ENCODE results near the gene CSKMT.
"Not testable (repeated sequence)": the region's sequence is repeated elsewhere in the genome, so short reads cannot be mapped to it uniquely, and the experiment has no call there.

The CSKMT gene

DNA sequence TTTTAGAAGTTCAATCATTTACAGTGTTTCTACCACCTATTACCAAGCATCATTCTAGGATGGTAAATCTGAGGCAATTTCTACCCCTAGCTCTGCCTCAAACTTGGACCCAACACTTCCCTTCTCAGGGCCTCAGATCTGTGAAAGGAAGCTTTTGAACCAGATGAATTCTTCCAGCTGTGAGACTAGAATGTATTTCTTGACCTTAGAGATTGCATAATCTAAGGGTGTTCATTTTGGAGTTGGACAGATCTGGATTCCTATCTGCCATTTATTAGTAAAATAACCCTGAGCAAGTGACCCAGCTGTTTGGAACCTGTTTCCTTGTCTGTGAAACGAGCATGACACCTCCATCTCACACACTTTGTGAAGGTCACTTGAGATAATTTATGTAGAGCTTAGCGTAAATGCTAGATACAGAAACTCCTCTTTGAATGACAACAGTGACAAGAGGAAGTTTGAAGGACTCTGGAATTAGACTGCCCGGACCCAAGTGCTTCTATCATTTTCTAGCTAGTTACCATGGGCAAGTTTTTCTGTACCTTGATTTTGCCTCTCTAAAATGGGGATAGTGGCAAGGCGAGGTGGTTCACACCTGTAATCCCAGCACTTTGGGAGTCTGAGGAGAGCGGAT, 8.2 kb upstream of the CSKMT start:
- DNase-seq (ENCODE audit: low read depth, low spot score), result no peak

DNA sequence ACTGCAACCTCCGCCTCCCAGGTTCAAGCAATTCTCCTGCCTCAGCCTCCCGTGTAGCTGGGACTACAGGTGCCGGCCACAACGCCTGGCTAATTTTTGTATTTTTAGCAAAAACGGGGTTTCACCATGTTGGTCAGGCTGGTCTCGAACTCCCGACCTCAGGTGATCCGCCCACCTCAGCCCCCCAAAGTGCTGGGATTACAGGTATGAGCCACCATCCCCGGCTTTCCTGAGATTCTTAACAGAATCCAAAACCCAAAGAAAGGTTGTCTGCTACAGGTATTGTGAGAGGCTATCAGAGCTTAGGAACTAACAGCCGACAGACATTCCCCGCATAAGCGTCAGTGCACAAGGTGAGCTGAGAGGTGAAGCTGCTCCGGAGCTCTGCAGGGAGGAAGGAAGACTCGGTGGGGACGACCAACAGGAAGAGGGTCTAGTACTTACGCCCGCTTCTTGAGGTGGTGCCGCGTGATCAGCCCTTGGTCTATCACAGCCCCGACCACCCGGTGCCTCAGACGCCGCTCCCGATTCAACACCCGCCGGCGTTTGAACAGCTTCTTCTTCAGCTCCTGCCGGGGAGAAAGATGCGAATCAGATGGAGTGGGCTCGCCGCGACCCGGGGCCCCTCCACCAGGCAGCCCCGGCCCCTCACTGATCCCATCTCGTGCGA, 572 bp upstream of the CSKMT start:
- DNase-seq (ENCODE audit: low read depth, low spot score), result no peak

DNA sequence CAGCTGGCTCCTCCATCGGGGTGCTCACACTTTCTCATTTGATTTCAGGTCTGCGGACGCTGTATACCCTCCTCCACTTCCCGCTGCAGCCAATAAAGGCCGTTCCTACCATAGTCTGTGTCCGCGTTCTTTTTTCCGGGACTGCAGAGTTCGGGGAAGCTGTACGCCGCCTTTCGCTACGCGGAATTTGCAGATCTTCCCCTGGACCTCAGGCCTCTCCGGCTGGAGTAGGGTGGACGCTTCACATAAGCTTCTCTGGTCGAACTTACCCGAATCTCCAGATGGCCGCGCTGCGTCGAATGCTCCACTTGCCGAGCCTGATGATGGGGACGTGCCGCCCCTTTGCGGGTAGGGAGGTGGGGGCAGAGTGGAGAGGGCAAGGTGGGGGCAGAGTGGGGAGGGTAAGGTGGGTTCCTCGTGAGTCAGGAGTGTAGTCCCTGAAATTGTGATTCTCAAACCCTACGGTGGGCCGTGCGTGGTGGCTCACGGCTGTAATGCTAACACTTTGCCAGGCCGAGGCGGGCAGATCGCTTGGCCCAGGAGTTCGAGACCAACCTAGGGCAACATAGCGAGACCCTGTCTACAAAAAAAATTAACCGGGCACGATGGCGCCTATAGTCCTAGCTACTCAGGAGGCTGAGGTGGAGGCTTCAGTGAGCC, 617 bp downstream of the CSKMT start:
- no peak for DNase-seq (ENCODE audit: low read depth, low spot score)

DNA sequence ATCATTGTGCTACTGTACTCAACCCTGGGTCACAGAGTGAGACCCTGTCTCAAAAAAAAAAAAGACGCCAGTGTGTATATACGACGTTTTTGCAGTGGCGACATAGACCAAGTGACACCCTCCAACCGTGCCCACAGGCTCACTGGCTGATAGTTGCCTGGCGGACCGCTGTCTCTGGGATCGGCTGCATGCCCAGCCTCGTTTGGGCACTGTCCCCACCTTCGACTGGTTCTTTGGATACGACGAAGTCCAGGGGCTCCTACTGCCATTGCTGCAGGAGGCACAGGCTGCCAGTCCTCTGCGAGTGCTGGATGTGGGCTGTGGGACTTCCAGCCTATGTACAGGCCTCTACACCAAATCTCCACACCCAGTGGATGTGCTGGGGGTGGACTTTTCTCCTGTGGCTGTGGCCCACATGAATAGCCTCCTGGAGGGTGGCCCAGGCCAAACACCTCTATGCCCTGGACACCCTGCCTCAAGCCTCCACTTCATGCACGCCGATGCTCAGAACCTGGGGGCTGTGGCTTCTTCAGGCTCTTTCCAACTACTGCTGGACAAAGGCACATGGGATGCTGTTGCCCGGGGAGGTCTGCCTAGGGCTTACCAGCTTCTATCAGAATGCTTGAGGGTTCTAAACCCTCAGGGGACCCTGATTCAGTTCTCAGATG, 1.3 kb downstream of the CSKMT start:
- no peak for DNase-seq (ENCODE audit: low read depth, low spot score)

DNA sequence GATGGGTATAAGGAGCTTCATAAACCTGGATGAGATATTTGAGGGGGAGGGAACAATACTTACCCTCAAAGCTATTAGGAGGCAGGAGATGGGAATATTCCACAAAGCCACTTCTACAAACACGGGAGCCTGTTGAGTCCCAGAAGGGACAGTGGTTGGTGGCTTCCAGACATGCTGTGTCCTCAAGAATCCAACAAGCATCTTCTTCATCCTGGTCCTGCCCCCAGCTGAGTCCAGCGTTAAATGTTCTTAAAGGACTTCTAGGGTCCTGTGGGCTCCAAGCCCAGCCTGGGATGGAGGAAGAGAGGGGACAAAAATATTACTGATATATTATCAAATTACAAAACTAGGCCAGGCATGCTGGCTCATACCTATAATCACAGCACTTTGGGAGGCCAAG, 2.3 kb downstream of the CSKMT start:
- no peak for DNase-seq (ENCODE audit: low read depth, low spot score)

DNA sequence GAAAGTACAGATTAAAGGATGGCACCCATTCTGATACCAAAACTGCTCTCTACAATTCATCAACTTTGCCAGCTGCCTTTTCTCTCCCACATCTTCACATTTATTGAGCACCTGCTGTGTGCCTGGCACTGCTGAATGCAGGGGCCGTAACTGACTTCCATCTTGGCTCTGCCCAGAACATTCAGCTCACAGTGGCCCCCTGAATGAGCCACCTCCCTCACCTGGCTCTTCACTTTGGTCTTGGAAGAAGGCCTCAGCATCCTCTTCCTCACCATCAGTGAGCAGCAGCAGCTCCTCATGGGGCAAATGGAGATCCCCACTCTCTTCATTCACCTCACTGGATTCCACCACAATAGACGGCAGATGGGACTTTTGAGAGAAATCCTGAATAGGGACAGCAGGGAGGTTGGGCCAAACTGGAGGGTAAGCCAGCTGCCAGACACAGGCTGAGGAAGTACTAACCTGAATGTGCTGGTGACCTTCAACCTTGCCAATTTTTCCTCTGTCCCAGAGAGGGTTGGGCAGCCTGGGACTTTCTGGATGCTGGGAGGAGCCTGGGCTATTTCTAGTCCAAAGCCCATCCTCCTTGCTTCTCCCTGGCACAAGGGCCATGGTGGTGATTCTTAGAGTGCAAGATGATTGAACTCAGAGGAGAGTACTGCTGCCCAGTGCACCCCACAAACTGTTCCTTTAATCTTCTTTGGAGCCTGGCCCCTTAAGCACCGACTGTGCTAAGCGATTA, 4.5 kb downstream of the CSKMT start:
- DNase-seq (ENCODE audit: low read depth, low spot score), result no peak

DNA sequence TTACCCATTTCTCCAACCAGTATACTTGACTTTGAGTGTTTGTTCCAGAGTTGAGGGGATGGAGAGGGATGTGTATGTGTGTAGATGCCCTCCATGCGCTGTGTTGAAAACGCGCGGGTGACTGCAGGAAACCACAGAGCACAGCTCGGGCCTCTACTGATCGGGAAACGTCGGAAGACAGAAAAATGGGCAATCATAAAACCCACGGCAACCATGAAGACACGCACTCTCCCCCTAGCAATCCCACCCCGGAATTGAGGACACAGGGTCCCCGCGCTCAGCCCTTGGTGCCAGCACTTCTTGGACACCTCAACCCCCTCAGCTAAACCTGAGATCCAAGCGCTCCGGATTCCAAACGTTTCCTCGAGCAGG, 6.1 kb downstream of the CSKMT start:
- DNase-seq (ENCODE audit: low read depth, low spot score), result no peak

DNA sequence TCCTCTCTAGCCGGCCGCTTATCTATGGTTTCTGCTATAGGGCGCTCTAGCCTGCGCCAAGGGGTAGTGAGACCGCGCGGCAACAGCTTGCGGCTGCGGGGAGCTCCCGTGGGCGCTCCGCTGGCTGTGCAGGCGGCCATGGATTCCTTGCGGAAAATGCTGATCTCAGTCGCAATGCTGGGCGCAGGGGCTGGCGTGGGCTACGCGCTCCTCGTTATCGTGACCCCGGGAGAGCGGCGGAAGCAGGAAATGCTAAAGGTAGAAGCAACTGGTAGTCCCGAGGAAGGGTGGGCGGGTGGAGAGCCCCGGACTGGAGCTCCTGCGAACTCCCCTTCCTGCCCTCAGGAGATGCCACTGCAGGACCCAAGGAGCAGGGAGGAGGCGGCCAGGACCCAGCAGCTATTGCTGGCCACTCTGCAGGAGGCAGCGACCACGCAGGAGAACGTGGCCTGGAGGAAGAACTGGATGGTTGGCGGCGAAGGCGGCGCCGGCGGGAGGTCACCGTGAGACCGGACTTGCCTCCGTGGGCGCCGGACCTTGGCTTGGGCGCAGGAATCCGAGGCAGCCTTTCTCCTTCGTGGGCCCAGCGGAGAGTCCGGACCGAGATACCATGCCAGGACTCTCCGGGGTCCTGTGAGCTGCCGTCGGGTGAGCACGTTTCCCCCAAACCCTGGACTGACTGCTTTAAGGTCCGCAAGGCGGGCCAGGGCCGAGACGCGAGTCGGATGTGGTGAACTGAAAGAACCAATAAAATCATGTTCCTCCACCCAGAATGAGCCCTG, 6.7 kb downstream of the CSKMT start, which contains the start of the genes LBHD1 and UQCC3:
LBHD1 (minus strand) TSS at position 660 of the 782 bp plus-strand sequence. CDS start 2,236 bp downstream, outside the sequence.
UQCC3 (plus strand) TSS at position 66 of the 782 bp plus-strand sequence; CDS start at position 139, 73 bp downstream.
- peak; percentile 53 for DNase-seq (ENCODE audit: low read depth, low spot score)

DNA sequence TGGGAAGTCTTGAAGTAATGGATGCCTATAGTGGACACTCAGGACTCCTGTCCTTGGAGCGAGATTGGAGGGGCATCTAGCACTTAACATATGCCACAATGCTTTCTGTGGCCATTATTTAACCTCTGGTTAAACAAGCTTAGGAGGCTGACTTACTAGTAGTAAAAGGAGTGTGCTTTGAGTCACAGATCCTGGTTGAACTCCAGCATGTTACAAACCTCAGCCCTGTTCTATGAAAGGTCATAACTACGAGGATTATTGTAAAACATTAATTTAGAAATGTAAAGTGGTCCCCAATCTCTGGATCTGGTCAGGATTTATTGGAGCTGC, 8.0 kb downstream of the CSKMT start:
- DNase-seq (ENCODE audit: low read depth, low spot score), result no peak

DNA sequence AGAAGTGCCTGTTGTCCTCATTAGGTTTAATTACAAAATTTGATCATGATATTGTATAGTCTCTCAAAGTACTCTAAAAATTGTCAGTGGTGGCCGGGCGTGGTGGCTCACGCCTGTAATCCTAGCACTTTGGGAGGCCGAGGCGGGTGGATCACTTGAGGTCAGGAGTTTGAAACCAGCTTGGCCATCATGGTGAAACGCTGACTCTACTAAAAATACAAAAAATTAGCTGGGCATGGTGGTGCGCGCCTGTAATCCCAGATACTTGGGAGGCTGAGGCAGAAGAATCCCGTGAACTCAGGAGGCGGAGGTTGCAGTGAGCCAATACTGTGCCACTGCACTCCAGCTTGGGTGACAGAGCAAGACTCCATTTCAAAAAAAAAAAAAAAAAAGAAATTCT, 10.3 kb downstream of the CSKMT start:
- DNase-seq (ENCODE audit: low read depth, low spot score), result not testable (repeated sequence)

DNA sequence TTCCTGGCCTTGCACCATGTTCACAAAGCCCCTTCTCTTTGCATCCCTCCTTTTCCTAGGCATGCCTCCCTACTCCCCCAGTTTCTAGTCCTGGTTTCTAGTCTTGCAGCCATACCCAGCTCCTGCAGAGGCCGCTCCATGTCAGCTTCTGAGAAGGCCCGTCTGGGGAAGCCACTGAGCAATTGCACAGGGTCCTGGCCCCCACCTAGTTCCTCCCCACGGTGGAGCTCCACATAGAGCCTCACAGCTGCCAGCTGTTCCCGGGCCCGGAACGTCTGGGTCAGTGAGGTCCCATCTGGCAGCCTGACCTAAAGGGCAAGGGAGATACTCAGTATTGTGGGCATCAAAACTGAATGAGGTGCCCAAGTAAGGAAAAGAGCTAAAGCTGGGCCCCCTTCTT, 11.6 kb downstream of the CSKMT start:
- DNase-seq (ENCODE audit: low read depth, low spot score), result no peak

DNA sequence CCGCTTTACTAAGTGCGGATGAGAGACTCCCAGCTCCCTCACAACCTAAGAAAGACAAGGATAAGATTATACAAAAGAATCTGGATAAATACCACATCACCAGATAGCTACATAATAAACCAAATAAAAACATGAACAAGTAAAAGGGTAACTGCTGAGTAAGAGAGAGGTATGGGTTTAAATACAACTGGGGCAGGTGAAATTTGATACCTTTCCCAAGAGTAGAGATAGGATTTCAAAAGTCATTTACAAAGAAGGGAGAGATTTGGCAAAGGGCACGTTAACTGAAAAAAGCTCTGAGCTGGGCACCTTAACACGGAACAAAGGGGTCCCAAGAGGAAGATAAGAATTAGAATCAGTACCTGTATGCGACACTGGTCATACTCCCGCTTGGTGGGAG, 12.0 kb downstream of the CSKMT start:
- DNase-seq (ENCODE audit: low read depth, low spot score), result no peak

DNA sequence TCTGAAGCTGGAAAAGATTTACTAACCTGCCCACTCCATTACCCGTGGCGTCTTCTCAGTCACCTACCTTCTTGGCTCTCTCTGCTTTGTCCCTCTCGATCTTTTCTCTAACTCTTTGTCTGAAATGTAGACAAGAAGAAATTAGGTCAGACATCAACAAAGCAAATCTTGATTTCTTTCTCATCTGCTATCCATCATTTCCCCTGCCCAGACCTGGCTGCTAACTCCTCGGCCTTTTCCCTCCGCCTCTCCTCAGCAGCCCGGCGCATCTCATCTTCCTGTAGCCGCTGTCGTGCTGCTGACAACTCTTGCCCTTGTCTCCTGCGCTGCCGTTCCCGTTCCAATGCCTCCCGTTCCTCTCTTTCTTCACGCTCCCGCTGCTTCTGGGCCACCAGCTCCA, 12.6 kb downstream of the CSKMT start:
- DNase-seq (ENCODE audit: low read depth, low spot score), result no peak

DNA sequence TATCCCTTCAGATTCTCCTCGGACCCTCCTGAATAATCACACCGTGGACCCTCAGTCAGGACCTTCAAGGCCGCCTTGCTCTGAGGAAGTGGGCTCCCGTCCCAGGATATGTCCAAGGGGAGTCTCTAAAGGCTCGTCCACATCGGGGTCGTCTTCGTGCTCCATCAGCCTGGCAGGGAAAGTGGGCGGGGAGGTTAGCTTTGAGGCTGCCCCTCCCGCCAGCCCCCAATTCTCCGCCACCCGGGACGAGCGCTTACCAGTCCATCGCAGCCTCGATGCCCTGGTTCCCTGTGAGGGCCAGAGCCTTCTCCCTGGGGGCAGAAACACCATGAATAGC, 13.3 kb downstream of the CSKMT start:
- DNase-seq (ENCODE audit: low read depth, low spot score), result no peak

DNA sequence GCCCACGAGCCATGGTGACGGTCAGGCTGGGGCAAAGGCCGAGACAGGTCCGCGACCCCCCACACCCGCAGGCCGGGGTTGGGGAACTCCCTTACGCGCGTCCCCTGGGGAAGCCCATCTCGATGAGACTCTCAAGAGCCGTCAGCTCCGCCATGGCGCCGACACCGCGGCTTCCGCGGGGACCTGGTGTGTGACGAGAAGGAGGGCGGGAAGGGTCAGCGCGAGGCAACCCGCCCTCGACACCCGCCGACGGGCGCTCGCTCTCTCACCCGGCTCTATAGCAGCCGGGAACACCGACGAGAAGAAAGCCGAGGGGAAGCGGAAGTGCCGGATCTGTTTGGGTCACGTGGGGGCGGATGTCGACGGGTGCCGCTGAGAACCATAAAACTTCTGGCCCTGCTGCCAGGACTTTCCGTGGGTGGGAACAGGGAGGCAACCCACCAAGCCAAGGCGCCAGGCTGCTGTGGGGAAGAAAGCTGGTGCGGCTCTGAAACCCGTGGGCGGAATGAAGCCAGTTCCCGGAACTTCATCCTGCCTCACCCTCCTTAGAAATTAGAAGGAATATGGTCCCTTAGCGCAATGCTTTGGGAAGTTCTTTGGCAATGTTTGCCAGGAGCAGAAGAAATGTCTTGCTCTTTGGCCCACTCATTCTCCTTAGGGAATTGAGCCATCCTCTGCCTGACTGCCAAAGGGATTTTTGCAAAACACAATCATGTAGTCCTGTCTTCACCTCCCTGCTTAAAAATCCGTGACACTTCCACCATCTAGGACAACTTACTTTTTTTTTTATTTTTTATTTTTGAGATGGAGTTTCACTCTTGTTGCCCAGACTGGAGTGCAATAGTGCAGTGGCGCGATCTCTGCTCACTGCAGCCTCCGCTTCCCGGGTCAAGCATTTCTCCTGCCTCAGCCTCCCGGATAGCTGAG, 13.9 kb downstream of the CSKMT start, which contains the start of gene UBXN1:
UBXN1 (minus strand) TSS at position 304 of the 927 bp plus-strand sequence; CDS start at position 154, 150 bp downstream.
- DNase-seq (ENCODE audit: low read depth, low spot score), result peak; percentile 63

DNA sequence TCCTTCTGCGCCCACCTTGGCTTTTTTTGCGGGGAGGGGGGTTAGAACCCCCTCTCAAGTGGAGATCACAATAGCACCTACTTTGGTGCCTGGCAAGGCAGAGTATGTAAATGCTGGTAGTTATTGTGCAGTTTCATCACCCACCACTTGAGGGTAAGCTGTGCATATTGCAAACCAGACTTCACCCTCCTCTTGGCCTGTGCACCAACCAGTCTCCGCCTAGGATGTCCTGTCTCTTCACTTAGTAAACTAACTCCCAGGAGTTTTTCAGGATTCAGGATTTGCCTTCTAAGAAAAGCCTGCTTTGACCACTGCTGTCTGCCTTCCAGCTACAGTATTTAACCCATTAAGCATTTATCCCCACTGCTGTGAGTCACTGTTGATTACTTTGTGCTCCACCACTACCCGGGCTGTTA, 15.7 kb downstream of the CSKMT start:
- no peak for DNase-seq (ENCODE audit: low read depth, low spot score)

DNA sequence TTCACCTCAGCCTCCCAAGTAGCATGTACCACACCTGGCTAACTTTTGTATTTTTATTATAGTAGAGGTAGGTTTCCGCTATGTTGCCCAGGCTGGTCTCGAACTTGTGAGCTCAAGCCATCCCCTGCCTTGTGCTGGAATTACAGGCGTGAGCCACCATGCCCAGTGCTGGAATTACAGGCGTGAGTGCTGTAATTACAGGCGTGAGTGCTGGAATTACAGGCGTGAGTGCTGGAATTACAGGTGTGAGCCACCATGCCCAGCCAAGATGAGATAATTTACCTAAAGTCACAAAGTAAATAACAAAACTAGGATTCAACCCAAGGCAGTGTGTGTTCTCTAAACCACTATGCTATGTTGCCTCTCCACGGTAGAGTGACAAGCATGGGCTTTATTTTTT, 17.4 kb downstream of the CSKMT start:
- DNase-seq (ENCODE audit: low read depth, low spot score), result no peak

DNA sequence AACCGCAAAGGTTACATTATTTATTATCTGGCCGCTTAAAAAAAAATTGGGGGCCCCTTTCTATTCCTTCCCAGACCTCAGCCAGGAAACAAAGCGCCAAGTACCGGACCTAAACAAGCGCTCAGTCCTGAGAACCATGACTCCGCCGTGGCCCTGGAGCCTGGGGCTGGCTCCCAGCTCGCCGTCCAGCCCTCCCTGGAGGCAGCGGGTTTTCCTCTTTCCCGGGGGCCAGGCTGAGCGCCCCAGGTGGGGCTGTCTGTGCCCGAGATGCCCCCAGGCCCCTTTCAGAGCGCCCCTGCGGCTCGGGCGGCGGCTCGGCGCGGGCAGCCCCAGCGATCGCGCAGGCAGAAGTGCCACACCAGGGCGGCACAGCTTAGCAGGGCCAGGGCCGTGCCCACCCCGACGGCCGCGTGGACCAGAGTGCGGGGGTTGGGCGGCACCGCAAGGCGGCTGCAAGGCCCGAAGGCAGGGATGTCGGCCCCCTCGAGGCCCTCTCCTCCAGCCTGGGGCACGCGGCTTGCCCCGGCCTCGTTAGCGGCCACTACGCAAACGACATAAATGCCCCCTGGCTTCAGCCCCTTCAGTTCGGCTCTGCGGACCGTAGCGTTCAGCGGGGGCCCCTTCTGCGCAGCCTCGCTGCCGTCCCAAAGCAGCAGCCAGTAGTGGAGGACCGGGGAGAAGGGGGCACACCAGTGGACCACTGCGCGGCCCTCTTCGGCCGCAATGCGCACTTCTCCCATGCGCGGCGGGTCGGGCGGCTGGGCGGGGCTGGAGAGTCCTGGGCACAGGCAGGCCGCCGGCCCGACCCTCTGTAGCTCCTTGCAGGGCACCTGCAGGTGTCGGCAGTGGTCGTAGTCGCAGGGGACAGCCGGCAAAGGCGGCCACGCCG, 22.6 kb downstream of the CSKMT start:
- no peak for DNase-seq (ENCODE audit: low read depth, low spot score)

DNA sequence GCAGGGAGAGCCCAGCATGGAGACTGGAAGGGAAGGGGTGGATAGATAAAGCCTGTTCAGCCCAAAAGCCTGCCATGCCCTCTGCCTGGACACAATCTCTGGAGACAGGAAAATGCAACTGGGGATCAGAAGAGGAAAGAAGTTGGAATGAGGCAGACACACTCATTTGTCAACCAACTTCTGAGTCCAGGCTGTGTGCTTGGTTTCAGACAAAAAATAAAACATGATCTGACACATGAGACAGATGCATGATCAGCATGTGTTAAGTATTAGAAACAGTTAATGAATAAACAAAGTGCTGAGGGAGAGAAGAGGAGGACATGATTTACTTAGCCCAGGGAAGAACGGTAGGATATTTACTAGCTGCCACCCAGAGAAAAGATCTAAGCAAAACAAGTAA, 23.4 kb downstream of the CSKMT start:
- DNase-seq (ENCODE audit: low read depth, low spot score), result no peak
